Stomach (tissue), 4 donors: ENCODE data around the gene AMD1.

ENCODE experiments used
- EP300 ChIP-seq: sonication (generic); formaldehyde crosslinking; IDR thresholded peaks from one replicate; pipeline ENCODE4 v1.6.1; 2017; ENCODE audit warnings: antibody characterized with exemption
- POLR2A ChIP-seq, 4 donors: fragments of 450-650 bp; IDR thresholded peaks; one replicate each; pipeline ENCODE4 v1.6.1; 2016; ENCODE audit warnings: antibody characterized with exemption in 4 of 4, control low read depth in 2 of 4, mild to moderate bottlenecking in 1 of 4, moderate library complexity in 1 of 4
- TF ChIP-seq, protein P1 (sequence below), 7 experiments: fragments of 450-650 bp in 4 of 7; fragments of 200-600 bp in 3 of 7; sonication (generic) in 3 of 7; IDR thresholded peaks; one replicate each; pipeline ENCODE4 v1.5.1; 2016 to 2019; ENCODE audit warnings: antibody characterized with exemption in 7 of 7, control low read depth in 2 of 7, mild to moderate bottlenecking in 1 of 7

DNA sequence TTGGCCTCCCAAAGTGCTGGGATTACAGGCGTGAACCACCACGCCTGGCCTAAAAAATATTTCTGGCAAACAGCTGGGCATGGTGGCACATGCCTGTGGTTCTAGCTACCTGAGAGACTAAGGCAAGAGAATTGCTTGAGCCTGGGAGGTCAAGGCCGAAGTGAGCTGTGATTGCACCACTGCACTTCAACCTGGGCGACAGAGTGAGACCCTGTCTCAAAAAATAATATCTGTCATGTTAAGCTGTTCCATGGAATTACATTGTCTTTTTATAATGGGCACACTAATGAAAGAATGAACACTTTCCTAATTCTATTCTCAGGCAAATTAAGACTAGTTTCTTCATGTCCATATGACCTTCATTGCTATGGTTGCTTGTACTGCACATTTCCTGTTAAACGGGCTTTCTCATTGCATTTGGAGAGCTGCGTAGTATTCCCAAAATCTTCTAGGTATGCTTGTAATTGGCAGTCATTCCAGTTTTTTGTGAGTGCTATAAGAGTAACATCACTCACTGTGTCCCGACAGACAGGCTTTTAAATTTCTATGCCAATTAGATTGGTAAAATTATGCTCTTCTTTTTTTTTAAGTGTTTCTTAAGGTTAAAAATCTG, 12.1 kb downstream of the AMD1 start:
- TF ChIP-seq, protein P1, sequence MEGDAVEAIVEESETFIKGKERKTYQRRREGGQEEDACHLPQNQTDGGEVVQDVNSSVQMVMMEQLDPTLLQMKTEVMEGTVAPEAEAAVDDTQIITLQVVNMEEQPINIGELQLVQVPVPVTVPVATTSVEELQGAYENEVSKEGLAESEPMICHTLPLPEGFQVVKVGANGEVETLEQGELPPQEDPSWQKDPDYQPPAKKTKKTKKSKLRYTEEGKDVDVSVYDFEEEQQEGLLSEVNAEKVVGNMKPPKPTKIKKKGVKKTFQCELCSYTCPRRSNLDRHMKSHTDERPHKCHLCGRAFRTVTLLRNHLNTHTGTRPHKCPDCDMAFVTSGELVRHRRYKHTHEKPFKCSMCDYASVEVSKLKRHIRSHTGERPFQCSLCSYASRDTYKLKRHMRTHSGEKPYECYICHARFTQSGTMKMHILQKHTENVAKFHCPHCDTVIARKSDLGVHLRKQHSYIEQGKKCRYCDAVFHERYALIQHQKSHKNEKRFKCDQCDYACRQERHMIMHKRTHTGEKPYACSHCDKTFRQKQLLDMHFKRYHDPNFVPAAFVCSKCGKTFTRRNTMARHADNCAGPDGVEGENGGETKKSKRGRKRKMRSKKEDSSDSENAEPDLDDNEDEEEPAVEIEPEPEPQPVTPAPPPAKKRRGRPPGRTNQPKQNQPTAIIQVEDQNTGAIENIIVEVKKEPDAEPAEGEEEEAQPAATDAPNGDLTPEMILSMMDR (IDR thresholded peaks at IDR 0.05) = no peak
- TF ChIP-seq POLR2A (IDR thresholded peaks at IDR 0.05) (no peak), EP300 (no peak)
